OCI-LY3 (cell line): ENCODE data around the gene QSER1.

Source experiments
- H2AFZ ChIP-seq: fragments of 200-600, 300-600 bp; shearing (Covaris generic); 2 replicates; pipeline ENCODE4 v1.6.0; 2014; ENCODE audit warnings: antibody characterized with exemption, low read depth, low read length
- H3K27ac ChIP-seq: fragments of 200-600, 300-600 bp; sonication (generic); 2 replicates; pipeline ENCODE4 v1.5.1; 2014; ENCODE audit warnings: mild to moderate bottlenecking, low read length, moderate library complexity, mixed read lengths
- H3K27me3 ChIP-seq: fragments of 200-600, 300-600 bp; sonication (generic); 2 replicates; pipeline ENCODE4 v1.6.1; 2014; ENCODE audit warnings: low read depth, low read length, mixed read lengths
- H3K36me3 ChIP-seq: fragments of 200-600, 300-600 bp; sonication (generic); replicated peaks from 2 replicates; pipeline ENCODE3; 2014; ENCODE audit warnings: low read depth, low read length, mixed read lengths
- H3K4me1 ChIP-seq: fragments of 300-600, 200-600 bp; sonication (generic); 2 replicates; pipeline ENCODE4 v1.6.1; 2014; ENCODE audit warnings: low read length, mixed read lengths
- H3K4me2 ChIP-seq: fragments of 200-600, 300-600 bp; sonication (generic); 2 replicates; pipeline ENCODE4 v1.6.1; 2014; ENCODE audit warnings: low read length, mixed read lengths
- H3K4me3 ChIP-seq: fragments of 300-600, 200-600 bp; sonication (generic); 2 replicates; pipeline ENCODE4 v1.5.1; 2014; ENCODE audit warnings: antibody characterized with exemption, mild to moderate bottlenecking, low read length, moderate library complexity
- H3K79me2 ChIP-seq: fragments of 300-600, 200-600 bp; shearing (Covaris generic); 2 replicates; pipeline ENCODE4 v1.6.1; 2014; ENCODE audit warnings: mild to moderate bottlenecking, low read length, mixed read lengths
- H3K9ac ChIP-seq: fragments of 300-600, 200-600 bp; shearing (Covaris generic); 2 replicates; pipeline ENCODE4 v1.6.0; 2014; ENCODE audit warnings: mild to moderate bottlenecking, low read length, moderate library complexity
- H3K9me3 ChIP-seq: fragments of 200-600, 300-600 bp; shearing (Covaris generic); 2 replicates; pipeline ENCODE4 v1.6.1; 2014; ENCODE audit warnings: low read length, mixed read lengths; ENCODE audit not compliant: insufficient read depth
- H4K20me1 ChIP-seq: fragments of 200-600, 300-600 bp; sonication (generic); 2 replicates; pipeline ENCODE4 v1.6.1; 2016; ENCODE audit warnings: low read length, mixed read lengths; ENCODE audit not compliant: insufficient read depth
- CTCF ChIP-seq: fragments of 200-600, 300-600 bp; sonication (generic); IDR thresholded peaks from 2 replicates; pipeline ENCODE4 v1.5.1; 2014; ENCODE audit warnings: antibody characterized with exemption, low read length, low read depth
- EZH2phosphoT487 ChIP-seq: fragments of 200-600 bp; shearing (Covaris generic); IDR thresholded peaks from 2 replicates; pipeline ENCODE4 v1.6.1; 2018; ENCODE audit warnings: antibody characterized with exemption, mixed run types, low read depth

Gene QSER1

GRCh38 chr11:32939046-32939445 is 46.4 kb downstream of the QSER1 start:
- TF ChIP-seq CTCF, result no peak
- peaks cover 30% of the 10 kb centered on the region for H3K36me3 ChIP-seq

DNA sequence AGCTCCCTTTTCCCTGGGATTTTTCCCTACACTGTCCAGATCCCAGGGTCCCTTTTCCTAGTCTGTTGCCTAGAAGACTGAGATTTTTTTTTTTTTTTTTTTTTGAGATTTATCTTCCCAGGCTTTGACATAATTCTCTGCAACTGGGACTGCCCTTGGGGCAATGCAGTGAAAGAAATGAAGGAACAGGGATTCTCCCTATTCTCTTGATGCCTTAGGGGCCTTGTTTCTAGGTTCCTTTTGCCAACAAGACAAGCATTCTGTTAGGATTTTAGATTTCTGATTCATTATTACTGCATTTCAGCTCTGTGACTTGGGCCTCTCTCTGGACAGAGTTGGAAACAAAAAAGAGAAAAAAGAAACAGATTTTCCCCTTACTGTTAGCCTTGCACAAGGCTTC is 47.3 kb downstream of the QSER1 start:
- Histone ChIP-seq H3K9ac (no peak overlapping the region), H3K4me3 (no peak overlapping the region), H3K4me2 (no peak overlapping the region), H3K79me2 (peaks cover 14% of the 10 kb centered on the region; the same call in 1 of the 2 replicates), H3K9me3 (no peaks in the 10 kb centered on the region), H3K27me3 (no peaks in the 10 kb centered on the region), H3K36me3 (peaks cover 23% of the 10 kb centered on the region), H3K4me1 (no peaks in the 10 kb centered on the region), H4K20me1 (no peaks in the 10 kb centered on the region), H3K27ac (no peak overlapping the region), H2AFZ (no peak overlapping the region)
- TF ChIP-seq CTCF (no peak), EZH2phosphoT487 (no peak)

More at GRCh38 chr11:32939046-32939445, 46.4 kb downstream of the QSER1 start:
- H3K27me3 ChIP-seq, result no peaks in the 10 kb centered on the region
- H3K79me2 ChIP-seq, result peaks cover 14% of the 10 kb centered on the region; the same call in 1 of the 2 replicates
- H3K27ac ChIP-seq, result no peak overlapping the region
- H3K9ac ChIP-seq, result no peak overlapping the region
- H3K9me3 ChIP-seq, result no peaks in the 10 kb centered on the region
- no peak overlapping the region for H3K4me3 ChIP-seq
- H3K4me1 ChIP-seq, result no peaks in the 10 kb centered on the region
- no peak overlapping the region for H3K4me2 ChIP-seq
- H2AFZ ChIP-seq, result no peak overlapping the region
- H4K20me1 ChIP-seq, result no peaks in the 10 kb centered on the region

- Histone ChIP-seq H3K79me2 (peaks cover 14% of the 10 kb centered on the region; the same call in 1 of the 2 replicates), H3K4me2 (no peak overlapping the region)
- TF ChIP-seq EZH2phosphoT487, result no peak
- no peak for TF ChIP-seq CTCF
Observed at GRCh38 chr11:32940865-32941264, 48.3 kb downstream of the QSER1 start.

DNA sequence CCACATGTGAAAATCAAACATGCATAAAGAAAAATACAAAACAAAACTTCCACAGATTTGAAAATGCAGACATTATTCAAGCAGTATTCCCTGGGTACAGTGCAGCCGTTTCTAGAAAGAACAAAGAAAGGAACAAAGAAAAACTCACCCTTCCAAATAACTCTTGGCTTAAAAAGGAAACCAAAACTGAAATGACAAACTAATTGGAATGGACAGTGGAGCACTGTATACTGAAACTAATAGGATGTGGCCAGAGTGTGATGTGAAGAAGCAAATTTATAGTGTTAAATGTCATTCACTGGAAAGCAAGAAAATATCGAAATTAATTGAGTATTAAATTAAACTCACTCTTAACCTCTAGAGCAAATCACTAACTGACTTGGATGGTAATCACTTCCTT is 55.4 kb downstream of the QSER1 start:
- TF ChIP-seq CTCF (no peak), EZH2phosphoT487 (no peak)
- Histone ChIP-seq H3K27me3 (no peaks in the 10 kb centered on the region), H3K9me3 (no peaks in the 10 kb centered on the region), H3K79me2 (no peaks in the 10 kb centered on the region), H2AFZ (no peak overlapping the region), H4K20me1 (peaks cover 4% of the 10 kb centered on the region; the same call in 1 of the 2 replicates), H3K27ac (no peak overlapping the region), H3K9ac (no peak overlapping the region), H3K4me1 (no peaks in the 10 kb centered on the region), H3K4me3 (no peak overlapping the region), H3K4me2 (no peak overlapping the region), H3K36me3 (peaks cover 8% of the 10 kb centered on the region)

More at GRCh38 chr11:32940865-32941264, 48.3 kb downstream of the QSER1 start:
- H3K27me3 ChIP-seq, result no peaks in the 10 kb centered on the region
- no peaks in the 10 kb centered on the region for H3K9me3 ChIP-seq
- H4K20me1 ChIP-seq, result no peaks in the 10 kb centered on the region
- H3K4me1 ChIP-seq, result no peaks in the 10 kb centered on the region
- no peak overlapping the region for H3K9ac ChIP-seq
- H2AFZ ChIP-seq, result no peak overlapping the region
- peaks cover 13% of the 10 kb centered on the region for H3K36me3 ChIP-seq
- no peak overlapping the region for H3K27ac ChIP-seq
- H3K4me3 ChIP-seq, result no peak overlapping the region
